NCI-H1417 treated with DMSO at 0.1 percent for 48 hours (cell line): ENCODE measurements around the gene SEMA4D.
"Not testable (repeated sequence)": the region's sequence is repeated elsewhere in the genome, so short reads cannot be mapped to it uniquely, and the experiment has no call there.

ENCODE experiments used
- DNase-seq: peaks from one replicate; lab custom pipeline; 2025; lab: John Stamatoyannopoulos, UW

Gene SEMA4D

GRCh38 chr9:89387197-89387849 is 110.6 kb downstream of the SEMA4D start:
- no peak for DNase-seq

GRCh38 chr9:89386797-89387196 is 111.1 kb downstream of the SEMA4D start:
- DNase-seq, result no peak

- no peak for DNase-seq
Measured at GRCh38 chr9:89386206-89386605, 111.7 kb downstream of the SEMA4D start.

GRCh38 chr9:89384783-89385182 is 113.1 kb downstream of the SEMA4D start:
- no peak for DNase-seq

GRCh38 chr9:89383721-89384300 is 114.1 kb downstream of the SEMA4D start:
- no peak for DNase-seq

- DNase-seq, result no peak
Measured at GRCh38 chr9:89383030-89383720, 114.7 kb downstream of the SEMA4D start.

- DNase-seq, result no peak
Measured at GRCh38 chr9:89382026-89382986, 115.6 kb downstream of the SEMA4D start.

- no peak for DNase-seq
Measured at GRCh38 chr9:89381308-89381609, 116.7 kb downstream of the SEMA4D start.

GRCh38 chr9:89380437-89381307 is 117.2 kb downstream of the SEMA4D start:
- no peak for DNase-seq

GRCh38 chr9:89379508-89380115 is 118.3 kb downstream of the SEMA4D start:
- no peak for DNase-seq

GRCh38 chr9:89379031-89379430 is 118.9 kb downstream of the SEMA4D start:
- DNase-seq, result no peak

- no peak for DNase-seq
Measured at GRCh38 chr9:89378541-89378940, 119.4 kb downstream of the SEMA4D start.

GRCh38 chr9:89377411-89377810 is 120.5 kb downstream of the SEMA4D start:
- no peak for DNase-seq

GRCh38 chr9:89376741-89377351 is 121.1 kb downstream of the SEMA4D start:
- DNase-seq, result no peak

- DNase-seq, result no peak
Measured at GRCh38 chr9:89376286-89376685, 121.6 kb downstream of the SEMA4D start.

GRCh38 chr9:89375191-89375760 is 122.6 kb downstream of the SEMA4D start:
- DNase-seq, result no peak

GRCh38 chr9:89374176-89374575 is 123.7 kb downstream of the SEMA4D start:
- no peak for DNase-seq

- DNase-seq, result no peak
Measured at GRCh38 chr9:89372979-89373378, 124.9 kb downstream of the SEMA4D start.

- DNase-seq, result no peak
Measured at GRCh38 chr9:89372230-89372816, 125.6 kb downstream of the SEMA4D start.

GRCh38 chr9:89371791-89372190 is 126.1 kb downstream of the SEMA4D start:
- DNase-seq, result not testable (repeated sequence)
